GM12873 (cell line): Measurements from ENCODE around the gene LST1.

Source experiments
- CTCF ChIP-seq: IDR thresholded peaks from 2 replicates; pipeline ENCODE4 v1.5.1; 2012; ENCODE audit warnings: low read depth, mild to moderate bottlenecking, moderate library complexity, low read length, control low read depth; ENCODE audit not compliant: insufficient read depth; ENCODE audit errors: missing control alignments

The LST1 gene

GRCh38 chr6:31586599-31587281 lies 663 bp downstream of the LST1 start:
- no peak for TF ChIP-seq CTCF

GRCh38 chr6:31587791-31588777 lies 2.0 kb downstream of the LST1 start:
- no peak for TF ChIP-seq CTCF

DNA sequence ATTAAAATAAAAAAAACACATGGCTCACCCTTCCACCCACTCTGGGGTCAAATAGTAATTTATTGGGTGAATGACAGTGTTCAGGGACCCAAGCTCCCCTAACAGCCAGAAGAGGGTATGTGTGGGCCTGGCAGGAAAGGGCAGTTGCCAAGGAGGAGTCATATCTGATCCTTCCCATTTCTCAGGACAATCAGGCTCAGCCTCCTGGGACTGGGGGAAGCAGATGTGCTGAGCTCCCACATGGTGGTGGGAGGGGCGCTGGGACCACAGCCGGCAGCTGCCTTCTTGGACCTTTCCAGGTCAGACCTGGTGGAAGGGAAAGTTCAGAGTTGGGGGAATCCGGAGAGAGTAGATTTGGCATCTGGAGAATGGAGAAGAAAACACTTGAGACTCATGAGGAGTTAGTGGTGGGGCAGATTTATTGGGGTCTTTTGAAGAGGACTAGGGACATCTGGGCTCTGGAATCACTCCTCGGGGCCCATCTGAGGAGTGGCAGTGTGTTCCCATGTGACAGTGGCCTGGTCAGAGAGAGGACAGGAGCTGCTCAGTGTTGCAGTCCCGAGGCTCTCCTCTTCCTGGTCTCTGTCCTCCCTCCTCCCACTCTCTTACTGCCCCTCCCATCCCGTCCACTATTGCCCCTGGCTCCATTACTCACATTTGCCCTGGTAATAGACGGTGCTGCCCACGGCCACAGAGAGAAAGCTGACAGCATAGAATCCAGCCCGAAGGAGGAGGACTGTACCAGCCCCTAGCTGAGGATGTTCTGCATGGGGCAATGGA lies 3.0 kb downstream of the LST1 start:
- no peak for TF ChIP-seq CTCF

GRCh38 chr6:31592396-31592771 lies 6.3 kb downstream of the LST1 start:
- no peak for TF ChIP-seq CTCF

DNA sequence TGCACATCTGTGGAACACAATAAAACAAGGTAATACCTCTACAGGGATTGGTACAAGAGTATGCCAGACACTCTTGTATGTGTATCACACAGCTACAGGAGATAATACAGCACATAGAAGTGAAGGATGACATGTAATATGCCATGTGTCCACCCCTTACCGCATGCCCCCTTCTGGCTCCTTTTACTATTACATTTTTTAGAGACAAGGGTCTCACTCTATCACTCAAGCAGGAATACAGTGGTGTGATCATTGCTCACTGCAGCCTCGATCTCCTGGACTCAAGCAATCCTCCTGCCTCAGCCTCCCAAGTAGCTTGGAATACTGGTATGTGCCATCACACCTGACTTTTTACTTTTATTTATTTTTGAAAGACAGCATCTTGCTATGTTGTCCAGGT lies 10.9 kb downstream of the LST1 start:
- TF ChIP-seq CTCF: peak; percentile 74

DNA sequence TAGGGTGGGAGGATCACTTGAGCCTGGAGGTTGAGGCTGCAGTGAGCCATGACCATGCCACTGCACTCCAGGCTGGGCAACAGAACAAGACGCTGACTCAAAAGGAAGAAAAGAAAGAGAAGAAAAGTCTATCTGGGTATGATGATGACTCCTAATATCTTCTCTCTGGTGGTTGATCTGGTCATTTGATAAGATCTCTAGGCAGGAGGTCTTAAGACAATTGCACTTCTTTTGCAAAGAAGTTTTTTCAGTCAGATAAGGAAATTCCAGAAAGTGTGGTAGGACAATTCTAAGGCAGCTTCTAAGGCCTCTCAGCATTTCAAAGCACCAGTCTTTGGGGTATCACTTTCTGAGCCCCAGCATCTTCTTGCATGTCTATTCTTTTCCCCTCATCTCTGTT lies 21.2 kb downstream of the LST1 start:
- TF ChIP-seq CTCF: no peak
